ENCODE measurements around the gene UBE2E1. TPM values are rescaled to one million over a fixed set of nuclear protein-coding genes. Genes with fewer than 3 reads are reported as not detected.
"Not testable (repeated sequence)": the region's sequence is repeated elsewhere in the genome, so short reads cannot be mapped to it uniquely, and the experiment has no call there.

Gene UBE2E1
- total RNA-seq, 1 donor from 2014 or later = 107 TPM

GRCh38 chr3:23918331-23918730, 112.6 kb downstream of the UBE2E1 start:
- not testable (repeated sequence) for DNase-seq

DNA sequence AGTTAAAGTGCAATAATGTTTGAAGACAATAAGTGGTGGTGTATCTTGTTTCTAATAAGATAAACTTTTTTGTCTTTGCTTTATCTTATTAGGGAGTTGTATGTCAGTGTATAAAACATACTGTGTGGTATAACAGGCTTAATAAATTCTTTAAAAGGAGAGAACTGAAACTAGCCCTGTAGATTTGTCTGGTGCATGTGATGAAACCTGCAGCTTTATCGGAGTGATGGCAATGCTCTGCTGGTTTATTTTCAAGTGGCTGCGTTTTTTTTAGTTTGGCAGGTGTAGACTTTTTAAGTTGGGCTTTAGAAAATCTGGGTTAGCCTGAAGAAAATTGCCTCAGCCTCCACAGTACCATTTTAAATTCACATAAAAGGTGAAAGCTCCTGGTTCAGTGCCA, 113.9 kb downstream of the UBE2E1 start:
- no peak for DNase-seq

GRCh38 chr3:23920151-23920655, 114.4 kb downstream of the UBE2E1 start:
- DNase-seq = no peak

DNA sequence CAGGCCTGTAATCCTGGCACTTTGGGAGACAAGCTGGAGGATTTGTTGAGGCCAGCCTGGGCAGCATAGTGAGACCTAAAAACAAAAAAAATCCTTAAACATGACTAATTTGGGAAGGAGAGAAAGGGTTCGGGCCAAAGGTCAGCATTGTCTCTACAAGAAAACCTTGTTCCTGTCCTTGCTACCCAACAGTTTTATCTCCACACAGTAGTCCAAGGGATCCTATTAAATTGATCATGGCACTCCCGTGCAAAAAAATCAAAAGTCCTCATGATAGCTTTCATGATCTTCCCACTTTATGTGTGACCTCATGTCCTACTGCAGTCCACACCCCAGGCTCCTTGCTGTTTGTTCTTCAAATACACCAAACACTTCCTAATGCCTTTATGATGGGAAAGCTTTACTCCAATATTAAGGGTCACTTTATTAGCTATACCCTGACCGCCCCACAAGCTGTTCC, 115.3 kb downstream of the UBE2E1 start:
- no peak for DNase-seq

DNA sequence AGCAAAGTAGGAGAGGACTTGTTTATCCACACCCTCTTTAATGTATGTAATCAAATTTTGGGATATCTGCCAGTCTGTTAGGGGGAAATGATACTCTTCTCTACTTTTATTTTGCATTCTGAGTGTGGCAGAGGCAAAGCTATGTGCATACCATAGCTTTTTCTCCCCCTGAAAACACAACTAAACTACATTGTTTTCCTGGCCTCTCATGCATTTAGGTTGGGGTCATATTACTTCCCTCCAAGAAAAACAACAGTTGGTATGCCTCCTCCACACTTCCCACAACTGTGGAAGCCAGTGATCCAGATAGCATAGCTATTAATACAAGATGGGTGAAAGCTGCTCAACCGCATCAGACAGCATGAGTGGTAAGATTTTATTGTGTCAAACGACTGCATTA, 118.0 kb downstream of the UBE2E1 start:
- DNase-seq = no peak

DNA sequence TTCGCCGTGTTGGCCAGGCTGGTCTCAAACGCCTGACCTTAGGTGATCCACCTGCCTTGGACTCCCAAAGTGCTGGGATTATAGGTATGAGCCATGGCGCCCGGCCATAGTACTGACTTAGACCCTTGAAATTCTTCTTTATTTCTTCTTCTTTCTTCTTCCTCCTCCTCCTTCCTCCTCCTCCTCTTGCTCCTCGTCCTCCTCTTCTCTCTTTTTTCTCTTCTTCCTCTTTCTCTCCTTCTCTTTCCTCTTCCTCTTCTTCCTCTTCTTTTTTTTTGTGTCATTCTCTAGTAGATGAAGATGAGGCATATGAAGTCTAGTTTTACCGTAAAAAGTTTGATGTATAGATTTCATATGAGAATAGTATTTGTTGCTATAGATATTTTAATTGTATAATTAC, 120.5 kb downstream of the UBE2E1 start:
- DNase-seq = no peak

GRCh38 chr3:23926736-23927135, 121.0 kb downstream of the UBE2E1 start:
- DNase-seq = no peak

- no peak for DNase-seq
Measured at GRCh38 chr3:23928524-23928923, 122.8 kb downstream of the UBE2E1 start.

GRCh38 chr3:23931597-23931996, 125.8 kb downstream of the UBE2E1 start:
- DNase-seq = no peak

DNA sequence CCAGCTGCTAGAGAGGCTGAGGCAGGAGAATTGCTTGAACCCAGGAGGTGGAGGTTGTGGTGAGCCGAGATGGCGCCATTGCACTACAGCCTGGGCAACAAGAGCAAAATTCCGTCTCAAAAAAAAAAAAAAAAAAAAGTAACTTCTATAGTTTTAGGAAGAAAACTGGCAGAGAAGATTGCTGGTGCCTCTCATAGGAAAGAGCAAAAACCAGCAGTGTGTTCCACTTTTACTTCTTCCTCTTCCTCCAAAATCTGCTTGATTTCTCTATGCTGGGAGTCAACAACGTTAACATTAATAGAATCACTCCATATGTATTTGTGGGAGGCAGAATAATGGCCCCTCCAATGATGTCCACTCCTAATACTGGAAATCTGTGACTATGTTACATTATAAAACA, 126.8 kb downstream of the UBE2E1 start:
- DNase-seq = no peak

DNA sequence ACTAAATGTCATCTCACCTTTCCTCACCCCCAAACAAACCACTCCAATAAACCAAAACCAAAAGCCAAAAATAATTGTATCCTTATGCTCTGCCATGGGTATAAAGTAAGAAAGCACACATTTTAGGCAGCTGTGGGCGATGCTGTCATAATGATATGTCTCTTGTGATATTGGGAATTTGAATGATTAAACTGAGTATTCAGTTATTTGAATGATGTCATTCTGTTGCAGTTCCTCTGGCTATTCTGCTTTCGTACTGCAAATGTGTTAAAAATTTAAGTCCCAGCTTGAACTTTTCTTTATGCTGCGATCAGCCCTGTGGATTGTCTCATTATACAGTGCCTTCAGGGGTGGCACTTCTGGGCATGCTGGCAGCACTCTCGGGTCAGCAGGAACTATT, 128.5 kb downstream of the UBE2E1 start:
- DNase-seq = no peak

- no peak for DNase-seq
Measured at GRCh38 chr3:23937296-23937695, 131.5 kb downstream of the UBE2E1 start.

- DNase-seq = no peak
Measured at GRCh38 chr3:23938688-23939087, 132.9 kb downstream of the UBE2E1 start.

DNA sequence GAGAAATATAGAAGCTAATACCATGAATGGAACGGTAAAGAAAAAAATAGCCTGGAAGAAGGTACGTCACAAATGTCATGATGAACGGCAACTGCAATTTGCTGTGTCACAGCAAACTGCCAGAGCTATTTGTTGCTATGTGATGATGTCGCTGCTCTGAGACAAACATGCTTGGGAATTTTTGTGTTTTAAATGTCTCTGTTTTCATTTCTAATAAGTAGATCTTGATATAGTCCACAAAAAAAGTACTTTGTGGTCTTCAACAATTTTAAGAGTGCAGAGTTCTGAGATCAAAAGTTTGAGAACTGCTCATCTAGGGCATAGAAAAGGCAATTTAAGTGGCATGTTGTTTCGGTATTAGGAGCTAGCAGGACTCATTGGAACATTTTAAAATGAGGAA, 135.0 kb downstream of the UBE2E1 start:
- DNase-seq = no peak

Other genes starting within 250 kb of the UBE2E1 start
- 36.5 TPM for gene NKIRAS1, start 111.0 kb downstream of the UBE2E1 start, total RNA-seq
- 2,822 TPM for gene RPL15, start 111.2 kb downstream of the UBE2E1 start, total RNA-seq
- 41.5 TPM for gene NR1D2, start 139.3 kb downstream of the UBE2E1 start, total RNA-seq